ENCODE data around the gene HNRNPR.

HNRNPR gene

DNA sequence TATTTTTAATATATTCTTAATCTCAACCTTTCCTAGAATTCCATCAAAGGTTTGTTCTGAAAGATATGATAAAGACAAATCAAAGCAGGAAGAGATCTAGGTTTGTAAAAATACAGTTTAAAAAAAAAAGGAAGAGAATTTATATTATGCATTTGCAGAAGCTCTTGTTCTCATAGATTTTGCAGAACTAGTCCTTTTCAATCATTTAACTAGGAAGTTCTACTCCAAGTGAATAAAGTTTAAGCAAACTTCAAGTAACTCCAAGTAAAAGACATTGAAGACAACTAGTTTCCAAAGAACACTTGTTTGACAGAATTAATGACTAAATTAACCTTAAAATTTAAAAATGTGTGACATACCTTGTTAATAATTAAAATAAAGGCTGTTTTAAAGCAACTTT lies 55.9 kb downstream of the HNRNPR start:
- no peaks in the 10 kb centered on the region for H3K4me1 ChIP-seq (ENCODE audit: insufficient read depth, low read length, severe bottlenecking)
- no peaks in the 10 kb centered on the region for H4K20me1 ChIP-seq (ENCODE audit: insufficient read depth, low read length)
- TF ChIP-seq EZH2 (IDR thresholded peaks at IDR 0.05; ENCODE audit: borderline replicate concordance, low read length), result no peak
- TF ChIP-seq, protein P1, sequence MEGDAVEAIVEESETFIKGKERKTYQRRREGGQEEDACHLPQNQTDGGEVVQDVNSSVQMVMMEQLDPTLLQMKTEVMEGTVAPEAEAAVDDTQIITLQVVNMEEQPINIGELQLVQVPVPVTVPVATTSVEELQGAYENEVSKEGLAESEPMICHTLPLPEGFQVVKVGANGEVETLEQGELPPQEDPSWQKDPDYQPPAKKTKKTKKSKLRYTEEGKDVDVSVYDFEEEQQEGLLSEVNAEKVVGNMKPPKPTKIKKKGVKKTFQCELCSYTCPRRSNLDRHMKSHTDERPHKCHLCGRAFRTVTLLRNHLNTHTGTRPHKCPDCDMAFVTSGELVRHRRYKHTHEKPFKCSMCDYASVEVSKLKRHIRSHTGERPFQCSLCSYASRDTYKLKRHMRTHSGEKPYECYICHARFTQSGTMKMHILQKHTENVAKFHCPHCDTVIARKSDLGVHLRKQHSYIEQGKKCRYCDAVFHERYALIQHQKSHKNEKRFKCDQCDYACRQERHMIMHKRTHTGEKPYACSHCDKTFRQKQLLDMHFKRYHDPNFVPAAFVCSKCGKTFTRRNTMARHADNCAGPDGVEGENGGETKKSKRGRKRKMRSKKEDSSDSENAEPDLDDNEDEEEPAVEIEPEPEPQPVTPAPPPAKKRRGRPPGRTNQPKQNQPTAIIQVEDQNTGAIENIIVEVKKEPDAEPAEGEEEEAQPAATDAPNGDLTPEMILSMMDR (IDR thresholded peaks at IDR 0.05; ENCODE audit: low read length), result no peak
- H3K79me2 ChIP-seq (ENCODE audit: insufficient read depth, low read length), result no peaks in the 10 kb centered on the region
- no peaks in the 10 kb centered on the region for H3K27me3 ChIP-seq (ENCODE audit: insufficient read depth, low read length)
- H3K9me3 ChIP-seq (ENCODE audit: low read length), result no peaks in the 10 kb centered on the region
- no peak overlapping the region for H3K4me2 ChIP-seq (ENCODE audit: low read length)
- H2AFZ ChIP-seq (ENCODE audit: low read length), result no peak overlapping the region
- no peak overlapping the region for H3K4me3 ChIP-seq (ENCODE audit: low read depth, low read length, poor library complexity, severe bottlenecking)
- no peak overlapping the region for H3K9ac ChIP-seq (ENCODE audit: low read length)
- H3K36me3 ChIP-seq (ENCODE audit: insufficient read depth, low read length), result peaks cover 52% of the 10 kb centered on the region; the same call in 1 of the 2 replicates
- H3K27ac ChIP-seq (ENCODE audit: low read depth, low read length, poor library complexity, severe bottlenecking), result no peak overlapping the region
- H3K9me2 ChIP-seq (ENCODE audit: low read depth, low read length), result no peaks in the 10 kb centered on the region
- peaks cover 4% of the 10 kb centered on the region; the same call in 1 of the 2 replicates for H3F3A ChIP-seq (ENCODE audit: insufficient read depth, low read length)

DNA sequence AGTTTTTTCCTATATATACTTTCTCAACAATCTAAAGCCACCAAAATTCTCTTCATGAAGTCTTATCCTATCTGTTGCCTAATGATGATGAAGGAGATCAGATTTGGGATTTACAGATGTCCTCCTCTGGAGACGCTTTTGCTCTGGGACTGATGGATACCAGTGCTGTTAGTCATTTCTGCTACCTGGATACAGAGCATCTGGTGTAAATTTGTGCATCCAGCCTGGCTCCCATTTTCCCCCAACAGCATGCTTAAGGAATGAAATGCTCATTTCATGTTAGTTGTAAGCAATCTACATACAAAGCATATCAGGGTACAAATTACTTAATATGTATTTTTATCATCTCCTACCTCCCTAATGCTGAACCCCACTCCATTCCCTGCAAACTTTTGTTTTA lies 57.7 kb downstream of the HNRNPR start:
- H3K4me1 ChIP-seq (ENCODE audit: insufficient read depth, low read length, severe bottlenecking), result no peaks in the 10 kb centered on the region
- H3K9me3 ChIP-seq (ENCODE audit: low read length), result no peaks in the 10 kb centered on the region
- H3K27ac ChIP-seq (ENCODE audit: low read depth, low read length, poor library complexity, severe bottlenecking), result no peak overlapping the region
- no peaks in the 10 kb centered on the region for H4K20me1 ChIP-seq (ENCODE audit: insufficient read depth, low read length)
- TF ChIP-seq EZH2 (IDR thresholded peaks at IDR 0.05; ENCODE audit: borderline replicate concordance, low read length), result no peak
- TF ChIP-seq, protein P1 (IDR thresholded peaks at IDR 0.05; ENCODE audit: low read length), result no peak
- no peak overlapping the region for H3K4me2 ChIP-seq (ENCODE audit: low read length)
- no peaks in the 10 kb centered on the region; the same call in 1 of the 2 replicates for H3F3A ChIP-seq (ENCODE audit: insufficient read depth, low read length)
- H3K36me3 ChIP-seq (ENCODE audit: insufficient read depth, low read length), result peaks cover 67% of the 10 kb centered on the region
- no peaks in the 10 kb centered on the region for H3K27me3 ChIP-seq (ENCODE audit: insufficient read depth, low read length)
- no peak overlapping the region for H3K4me3 ChIP-seq (ENCODE audit: low read depth, low read length, poor library complexity, severe bottlenecking)
- no peak overlapping the region for H3K9ac ChIP-seq (ENCODE audit: low read length)
- H3K79me2 ChIP-seq (ENCODE audit: insufficient read depth, low read length), result no peaks in the 10 kb centered on the region
- no peaks in the 10 kb centered on the region for H3K9me2 ChIP-seq (ENCODE audit: low read depth, low read length)
- no peak overlapping the region for H2AFZ ChIP-seq (ENCODE audit: low read length)

DNA sequence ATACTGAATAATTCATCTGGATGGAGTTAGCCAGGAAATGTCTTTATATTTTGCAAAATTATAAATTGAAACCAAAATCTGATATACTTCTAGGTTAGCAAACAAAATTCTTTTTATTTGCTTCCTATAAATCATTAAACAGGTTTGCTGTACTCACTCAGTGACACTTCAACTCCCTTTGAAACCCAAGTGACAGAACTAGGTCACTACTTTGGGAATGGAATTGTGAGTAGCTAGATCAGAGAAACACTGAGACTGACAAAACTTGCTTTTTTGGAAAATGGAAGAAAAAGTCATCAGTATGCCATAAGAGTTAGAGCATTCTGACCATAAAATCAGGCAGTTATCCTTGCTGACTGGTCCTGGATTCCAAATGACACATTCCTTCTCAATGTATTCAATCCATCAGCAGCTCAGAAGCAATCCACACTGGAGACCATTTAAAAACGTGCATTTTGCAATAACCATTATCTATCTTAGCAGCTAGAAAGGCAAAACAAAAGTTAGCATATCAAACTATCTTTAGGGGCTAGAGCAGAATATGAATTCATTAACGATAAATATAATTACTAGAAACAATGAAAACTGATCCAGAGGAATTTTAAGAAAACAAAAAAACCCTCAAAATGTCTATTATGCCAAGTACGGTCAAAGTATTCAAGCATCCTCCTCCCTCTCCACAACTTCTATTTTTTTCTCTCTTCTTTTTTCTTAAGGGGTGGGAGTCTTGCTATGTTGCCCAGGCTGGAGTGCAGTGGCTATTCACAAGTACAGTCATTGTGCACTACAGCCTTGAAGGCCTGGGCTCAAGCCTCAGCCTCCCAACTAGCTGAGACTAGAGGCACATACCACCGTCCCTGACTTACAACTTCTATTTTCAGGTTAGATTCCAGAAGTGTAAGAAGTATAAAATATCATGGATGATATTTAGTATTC lies 60.1 kb downstream of the HNRNPR start:
- Histone ChIP-seq H3K36me3 (ENCODE audit: insufficient read depth, low read length) (peaks cover 77% of the 10 kb centered on the region), H3K27me3 (ENCODE audit: insufficient read depth, low read length) (no peaks in the 10 kb centered on the region), H3K4me3 (ENCODE audit: low read depth, low read length, poor library complexity, severe bottlenecking) (no peak overlapping the region), H3K4me1 (ENCODE audit: insufficient read depth, low read length, severe bottlenecking) (no peaks in the 10 kb centered on the region), H3K79me2 (ENCODE audit: insufficient read depth, low read length) (no peaks in the 10 kb centered on the region), H3K9me3 (ENCODE audit: low read length) (no peaks in the 10 kb centered on the region), H4K20me1 (ENCODE audit: insufficient read depth, low read length) (no peaks in the 10 kb centered on the region), H3K9ac (ENCODE audit: low read length) (no peak overlapping the region), H3K9me2 (ENCODE audit: low read depth, low read length) (no peaks in the 10 kb centered on the region), H3K4me2 (ENCODE audit: low read length) (no peak overlapping the region), H2AFZ (ENCODE audit: low read length) (no peak overlapping the region), H3F3A (ENCODE audit: insufficient read depth, low read length) (no peaks in the 10 kb centered on the region), H3K27ac (ENCODE audit: low read depth, low read length, poor library complexity, severe bottlenecking) (no peak overlapping the region)
- TF ChIP-seq EZH2 (IDR thresholded peaks at IDR 0.05; ENCODE audit: borderline replicate concordance, low read length), result no peak
- TF ChIP-seq, protein P1 (IDR thresholded peaks at IDR 0.05; ENCODE audit: low read length), result no peak
